K562 (cell line): ENCODE results near the gene MAP1LC3B. TPM values are rescaled to one million over a fixed set of nuclear protein-coding genes. Genes with fewer than 3 reads are reported as not detected.

ENCODE experiments used
- ATAC-seq: fragments of 200-7000 bp; cut with Tn5 transposase; 3 replicates; pipeline ENCODE4 v1.9.1; 2020; ENCODE audit warnings: moderate library complexity
- BruUV-seq: library from RNA; stranded (reverse); fragments of 400-500 nt; replicated peaks from 2 replicates; lab custom pipeline; 2021; lab: Mats Ljungman, UMichigan
- CTCF ChIA-PET: fragments of 300-600 bp; formaldehyde crosslinking; extraction: SDS; loops from one replicate; lab custom pipeline; 2021; ENCODE audit warnings: low intra/inter-chr PET ratio; lab: Yijun Ruan, JAX
- POLR2A ChIA-PET: fragments of 300-600, 350-650 bp; sonication (Branson Sonifier 250); formaldehyde crosslinking; extraction: SDS; loops from one replicate; lab custom pipeline; 2021; ENCODE audit warnings: antibody characterized with exemption, inconsistent platforms; lab: Yijun Ruan, JAX
- DNase-seq, 4 experiments: peaks; one replicate each; pipeline versions ENCODE4 v3.0.0 to v3.0.0-alpha.2; 2011 to 2018; ENCODE audit warnings: low spot score in 3 of 4, mixed read lengths in 3 of 4; ENCODE audit errors: extremely low read depth in 1 of 4
- FAIRE-seq: peaks from 2 replicates; lab custom pipeline; 2011; peaks lifted over from hg19 to GRCh38; lab: Jason Lieb, UNC
- H2AFZ ChIP-seq: 2 replicates; pipeline ENCODE4 v1.6.0; 2011; ENCODE audit warnings: low read depth, low read length, control low read depth, inconsistent platforms
- H3K27ac ChIP-seq: fragments of 200-600 bp; 3 replicates; pipeline ENCODE4 v1.8.0; 2011; ENCODE audit warnings: low read depth, mild to moderate bottlenecking, control low read depth, inconsistent platforms, low read length, moderate library complexity, mixed read lengths; ENCODE audit errors: extremely low read depth
- H3K27me3 ChIP-seq, 2 experiments: fragments of 300-600 bp in 1 of 2; 2 replicates in 1 of 2; 3 replicates in 1 of 2; pipeline versions ENCODE4 v1.6.0 to v1.8.0; 2011; ENCODE audit warnings: inconsistent platforms in 2 of 2, low read length in 2 of 2, mild to moderate bottlenecking in 1 of 2, mixed read lengths in 1 of 2, moderate library complexity in 1 of 2; ENCODE audit not compliant: control insufficient read depth in 2 of 2, insufficient read depth in 2 of 2
- H3K36me3 ChIP-seq: fragments of 300-600 bp; 3 replicates; pipeline ENCODE4 v1.8.0; 2011; ENCODE audit warnings: mild to moderate bottlenecking, low read length, inconsistent platforms; ENCODE audit not compliant: control insufficient read depth, insufficient read depth
- H3K4me1 ChIP-seq, 2 experiments: fragments of 200-600 bp in 1 of 2; replicated peaks in 1 of 2; 2 replicates in 1 of 2; 3 replicates in 1 of 2; pipeline versions ENCODE4 v1.5.1 to v1.8.0; 2011; ENCODE audit warnings: inconsistent platforms in 2 of 2, low read length in 2 of 2, mild to moderate bottlenecking in 1 of 2, mixed read lengths in 1 of 2, moderate library complexity in 1 of 2; ENCODE audit not compliant: control insufficient read depth in 2 of 2, insufficient read depth in 2 of 2
- H3K4me2 ChIP-seq: 2 replicates; pipeline ENCODE4 v1.6.1; 2011; ENCODE audit warnings: low read length, control low read depth, inconsistent platforms, mixed read lengths; ENCODE audit not compliant: insufficient read depth
- H3K4me3 ChIP-seq: fragments of 200-600 bp; sonication (generic), shearing (Covaris generic); 2 replicates; pipeline ENCODE4 v1.5.1; 2016; ENCODE audit warnings: control low read depth, inconsistent platforms
- H3K79me2 ChIP-seq: fragments of 200-600 bp; 3 replicates; pipeline ENCODE4 v1.8.0; 2011; ENCODE audit warnings: low read length, inconsistent platforms; ENCODE audit not compliant: control insufficient read depth, insufficient read depth
- H3K9ac ChIP-seq, 2 experiments: 2 replicates each; pipeline versions ENCODE4 v1.6.0 to v1.6.1; 2011; ENCODE audit warnings: low read depth in 2 of 2, low read length in 2 of 2, control low read depth in 1 of 2, inconsistent platforms in 1 of 2, mild to moderate bottlenecking in 1 of 2, mixed read lengths in 1 of 2; ENCODE audit not compliant: insufficient read depth in 1 of 2
- H3K9me1 ChIP-seq: one replicate; pipeline ENCODE4 v1.6.0; 2011; ENCODE audit warnings: inconsistent platforms, mild to moderate bottlenecking, low read length, moderate library complexity; ENCODE audit not compliant: control insufficient read depth, insufficient read depth
- H3K9me3 ChIP-seq: replicated peaks from 2 replicates; pipeline ENCODE4 v1.5.1; 2011; ENCODE audit warnings: low read depth, low read length, inconsistent platforms; ENCODE audit not compliant: control insufficient read depth, insufficient read depth
- H4K20me1 ChIP-seq: replicated peaks from 2 replicates; pipeline ENCODE4 v1.6.1; 2011; ENCODE audit warnings: low read length, inconsistent platforms, mixed read lengths; ENCODE audit not compliant: control insufficient read depth, insufficient read depth
- SMC3 ChIP-seq: conservative IDR thresholded peaks from 2 replicates; pipeline ENCODE4 v1.6.1; 2011; ENCODE audit warnings: low read depth, low read length, improper control_type of control experiment; ENCODE audit not compliant: insufficient read depth
- TBL1XR1 ChIP-seq, 2 experiments: IDR thresholded peaks; 2 replicates each; pipeline ENCODE4 v1.6.1; 2012; ENCODE audit warnings: improper control_type of control experiment in 2 of 2, low read length in 2 of 2, mild to moderate bottlenecking in 1 of 2
- ZNF79 ChIP-seq: fragments of 250-450 bp; sonication (Bioruptor Pico); IDR thresholded peaks from 2 replicates; pipeline ENCODE4 v1.4.0; 2020; ENCODE audit warnings: low read depth, mild to moderate bottlenecking, moderate library complexity
- WGBS: fragments of 100-300 bp; shearing (Covaris generic); methylation state at CpG from one replicate; pipeline ENCODE4 v1.1.6; 2016; ENCODE audit warnings: low coverage, mixed read lengths; ENCODE audit not compliant: insufficient coverage; ENCODE audit errors: missing lambda C conversion rate; 5-methylcytosine and 5-hydroxymethylcytosine counted together
- in situ Hi-C: fragments of 300-500 bp; cut with MboI; formaldehyde crosslinking; loops from 4 replicates; pipeline ENCODE4 v1.15.0; 2018; ENCODE audit warnings: inconsistent platforms, mixed read lengths
- intact Hi-C: fragments of 100-400 bp; cut with micrococcal nuclease; formaldehyde crosslinking; loops from 2 replicates; pipeline ENCODE4 v1.14.2; 2022
- polyA plus RNA-seq, 8 experiments: library from polyadenylated mRNA; depleted of rRNA in 4 of 8; stranded (reverse) in 5 of 8; unstranded in 3 of 8; fragments of >200 nt; fragmentation: Nextera tagmentation in 2 of 8; fragmentation: Illumina TruSeq in 1 of 8; extraction: Ambion mirVana in 2 of 8; extraction: Trizol in 1 of 8; gene quantifications; 2 replicates each; pipeline versions ENCODE4 v1.2.1 to v1.2.3, GENCODE V29; 2011 to 2014; ENCODE audit warnings: inconsistent platforms in 1 of 8, missing spikeins in 1 of 8
- total RNA-seq, 7 experiments: library from RNA; depleted of rRNA in 6 of 7; stranded (reverse); fragments of >200 nt in 6 of 7; fragmentation: Illumina TruSeq in 2 of 7; extraction: Trizol in 2 of 7; gene quantifications; 2 replicates each; pipeline versions ENCODE4 v1.2.1 to v1.2.3, GENCODE V29; 2011 to 2021; ENCODE audit warnings: low replicate concordance in 1 of 7
- TF ChIP-seq, protein P1 (sequence below): fragments of 150-350 bp; conservative IDR thresholded peaks from 2 replicates; pipeline ENCODE4 v1.6.1; 2014; ENCODE audit warnings: low read length
- TF ChIP-seq, protein P2 (sequence below): sonication (generic); formaldehyde crosslinking; IDR thresholded peaks from 2 replicates; pipeline ENCODE4 v1.8.0; 2022; ENCODE audit warnings: missing genetic modification reagents, mild to moderate bottlenecking, moderate library complexity, borderline replicate concordance

MAP1LC3B gene
- total and polyA plus RNA-seq, 9 of the 15 experiments (the other 6 are each of a cell fraction or from before 2014, with no cell fraction given) = 16.0 to 81.5 (median 36.7) TPM

DNA sequence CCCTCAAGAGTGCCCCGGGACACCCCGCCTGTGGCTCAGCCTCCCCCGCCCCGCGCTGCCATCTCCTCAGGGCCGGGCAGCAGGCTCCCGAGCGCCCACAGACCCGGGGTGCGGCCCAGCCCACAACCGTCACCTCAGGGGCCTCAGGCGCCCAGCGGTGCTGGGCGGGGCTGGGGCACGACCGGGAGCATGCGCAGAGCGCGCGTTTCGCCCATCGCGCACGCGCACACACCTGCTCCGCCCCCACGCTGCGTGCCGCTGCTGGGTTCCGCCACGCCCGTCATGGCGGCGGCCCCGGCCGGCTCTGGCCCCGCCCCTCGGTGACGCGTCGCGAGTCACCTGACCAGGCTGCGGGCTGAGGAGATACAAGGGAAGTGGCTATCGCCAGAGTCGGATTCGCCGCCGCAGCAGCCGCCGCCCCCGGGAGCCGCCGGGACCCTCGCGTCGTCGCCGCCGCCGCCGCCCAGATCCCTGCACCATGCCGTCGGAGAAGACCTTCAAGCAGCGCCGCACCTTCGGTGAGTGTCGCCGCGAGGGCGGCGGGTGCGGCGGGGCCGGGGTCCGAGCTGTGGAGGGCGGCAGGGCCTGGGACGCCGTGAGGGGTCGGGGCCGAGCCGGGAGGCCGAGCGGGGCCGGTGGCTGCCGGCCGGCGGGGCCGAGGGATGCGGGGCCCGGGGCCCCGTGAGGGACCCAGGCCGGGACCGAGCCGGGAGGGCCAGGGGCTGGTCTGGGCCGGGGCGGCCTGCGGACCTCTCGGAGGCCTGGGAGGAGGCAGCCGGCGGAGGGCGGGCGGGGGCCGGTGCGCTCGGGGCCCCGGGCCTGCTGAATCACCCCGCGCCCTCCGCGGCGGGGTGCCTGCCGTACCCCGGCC, at the start of gene MAP1LC3B (continued):
- TF ChIP-seq, protein P1, sequence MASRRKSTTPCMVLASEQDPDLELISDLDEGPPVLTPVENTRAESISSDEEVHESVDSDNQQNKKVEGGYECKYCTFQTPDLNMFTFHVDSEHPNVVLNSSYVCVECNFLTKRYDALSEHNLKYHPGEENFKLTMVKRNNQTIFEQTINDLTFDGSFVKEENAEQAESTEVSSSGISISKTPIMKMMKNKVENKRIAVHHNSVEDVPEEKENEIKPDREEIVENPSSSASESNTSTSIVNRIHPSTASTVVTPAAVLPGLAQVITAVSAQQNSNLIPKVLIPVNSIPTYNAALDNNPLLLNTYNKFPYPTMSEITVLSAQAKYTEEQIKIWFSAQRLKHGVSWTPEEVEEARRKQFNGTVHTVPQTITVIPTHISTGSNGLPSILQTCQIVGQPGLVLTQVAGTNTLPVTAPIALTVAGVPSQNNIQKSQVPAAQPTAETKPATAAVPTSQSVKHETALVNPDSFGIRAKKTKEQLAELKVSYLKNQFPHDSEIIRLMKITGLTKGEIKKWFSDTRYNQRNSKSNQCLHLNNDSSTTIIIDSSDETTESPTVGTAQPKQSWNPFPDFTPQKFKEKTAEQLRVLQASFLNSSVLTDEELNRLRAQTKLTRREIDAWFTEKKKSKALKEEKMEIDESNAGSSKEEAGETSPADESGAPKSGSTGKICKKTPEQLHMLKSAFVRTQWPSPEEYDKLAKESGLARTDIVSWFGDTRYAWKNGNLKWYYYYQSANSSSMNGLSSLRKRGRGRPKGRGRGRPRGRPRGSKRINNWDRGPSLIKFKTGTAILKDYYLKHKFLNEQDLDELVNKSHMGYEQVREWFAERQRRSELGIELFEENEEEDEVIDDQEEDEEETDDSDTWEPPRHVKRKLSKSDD = no peak
- TF ChIP-seq, protein P2, sequence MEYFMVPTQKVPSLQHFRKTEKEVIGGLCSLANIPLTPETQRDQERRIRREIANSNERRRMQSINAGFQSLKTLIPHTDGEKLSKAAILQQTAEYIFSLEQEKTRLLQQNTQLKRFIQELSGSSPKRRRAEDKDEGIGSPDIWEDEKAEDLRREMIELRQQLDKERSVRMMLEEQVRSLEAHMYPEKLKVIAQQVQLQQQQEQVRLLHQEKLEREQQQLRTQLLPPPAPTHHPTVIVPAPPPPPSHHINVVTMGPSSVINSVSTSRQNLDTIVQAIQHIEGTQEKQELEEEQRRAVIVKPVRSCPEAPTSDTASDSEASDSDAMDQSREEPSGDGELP (CRISPR knock-in tag) = peak; percentile 79
- TF ChIP-seq TBL1XR1 (IDR thresholded peaks at IDR 0.05; ENCODE audit: low read length in 2 of 2) = 0 out of 4 replicates have a peak, but pooled peaks of 1 of the 2 experiments have one; percentile 22

DNA sequence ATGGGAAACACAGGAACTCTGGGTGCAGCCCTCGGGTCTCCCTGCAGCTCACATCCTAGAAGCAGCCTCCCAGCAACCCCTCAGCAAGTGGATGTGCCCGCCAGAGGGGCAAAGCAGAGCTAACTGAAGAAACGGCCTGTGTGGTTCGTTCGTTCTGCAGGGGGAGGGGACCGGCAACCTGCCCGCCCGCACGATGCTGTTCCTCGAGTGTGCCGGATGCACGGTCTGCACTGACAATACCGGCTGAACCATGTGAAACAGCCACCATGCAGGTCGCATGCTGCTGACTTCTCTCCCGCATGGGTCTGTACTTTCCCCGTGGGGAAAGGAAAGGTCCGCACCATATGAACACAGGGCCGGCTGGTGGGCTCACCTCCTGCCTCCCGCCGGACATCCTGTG, 49.6 kb upstream of the MAP1LC3B start:
- Histone ChIP-seq H2AFZ (no peak overlapping the region), H4K20me1 (peaks cover 4% of the 10 kb centered on the region; the same call in 1 of the 2 replicates), H3K4me3 (no peak overlapping the region), H3K4me1 (peaks cover 0 to 22% of the 10 kb centered on the region in 2 experiments; a peak in 1 of 5 replicates), H3K9me1 (no peaks in the 10 kb centered on the region), H3K9ac (no peak overlapping the region), H3K79me2 (no peaks in the 10 kb centered on the region)
- in situ Hi-C loops (no loop called here), intact Hi-C loops (no loop called here)
- no peak for DNase-seq
- 88% methylated on average over 12 of the region's 20 CpGs for WGBS
- POLR2A ChIA-PET = interaction anchor here (0.6 to 0.9 kb wide), 2 partner anchors 52 to 178 kb away, joined by 3 read pairs; no protein-coding TSS in a partner anchor
- no peak for TF ChIP-seq SMC3
- no peak for TF ChIP-seq ZNF79 (CRISPR knock-in tag)
- TF ChIP-seq, all 486 proteins: peak for 0
- Histone ChIP-seq H3K27ac (no peak overlapping the region), H3K36me3 (peaks cover 72% of the 10 kb centered on the region; the same call in 2 of the 3 replicates), H3K9me3 (no peaks in the 10 kb centered on the region), H3K4me2 (no peak overlapping the region), H3K27me3 (no peaks in the 10 kb centered on the region)
- no TSS peak for BruUV-seq
- CTCF ChIA-PET = no interaction called here
- ATAC-seq (no peak), FAIRE-seq (no peak)
